PC-3 (cell line): ENCODE data around the gene SAFB2. TPM values are rescaled to one million over a fixed set of nuclear protein-coding genes. Genes with fewer than 3 reads are reported as not detected.

ENCODE experiments used
- ATAC-seq: fragments of 200-7000 bp; cut with Tn5 transposase; 2 replicates; pipeline ENCODE4 v1.9.1; 2020; ENCODE audit warnings: mild to moderate bottlenecking, moderate library complexity
- BruUV-seq: library from RNA; stranded (reverse); fragments of 400-500 nt; replicated peaks from 2 replicates; lab custom pipeline; 2021; lab: Mats Ljungman, UMichigan
- CTCF ChIA-PET: fragments of 300-600 bp; sonication (Branson Sonifier 250); formaldehyde crosslinking; loops from one replicate; lab custom pipeline; 2022; ENCODE audit warnings: antibody characterized with exemption; lab: Charles Lee
- POLR2A ChIA-PET: fragments of 300-600 bp; sonication (Branson Sonifier 250); formaldehyde crosslinking; loops from one replicate; lab custom pipeline; 2022; ENCODE audit warnings: antibody characterized with exemption; ENCODE audit not compliant: unreplicated experiment; lab: Charles Lee
- DNase-seq: peaks from one replicate; pipeline ENCODE4 v3.0.0-alpha.2; 2015
- H2AFZ ChIP-seq: fragments of 300-600 bp; sonication (generic); 2 replicates; pipeline ENCODE4 v1.6.0; 2016; ENCODE audit warnings: antibody characterized with exemption, low read length
- H3F3A ChIP-seq: fragments of 300-600 bp; sonication (generic); one replicate; pipeline ENCODE4 v1.6.0; 2017; ENCODE audit warnings: antibody characterized with exemption, low read length, control low read depth, mild to moderate bottlenecking; ENCODE audit not compliant: unreplicated experiment
- H3K27ac ChIP-seq: fragments of 300-600 bp; sonication (generic); 2 replicates; pipeline ENCODE4 v1.5.1; 2016; ENCODE audit warnings: mild to moderate bottlenecking, low read length
- H3K27me3 ChIP-seq: fragments of 300-600 bp; sonication (generic); 2 replicates; pipeline ENCODE4 v1.6.1; 2016; ENCODE audit warnings: low read length, mixed read lengths
- H3K36me3 ChIP-seq: fragments of 300-600 bp; sonication (generic); 2 replicates; pipeline ENCODE4 v1.6.1; 2016; ENCODE audit warnings: low read depth, mixed run types, low read length, mixed read lengths
- H3K4me1 ChIP-seq: fragments of 300-600 bp; sonication (generic); 2 replicates; pipeline ENCODE4 v1.5.1; 2016; ENCODE audit warnings: low read length; ENCODE audit not compliant: insufficient read depth
- H3K4me2 ChIP-seq: fragments of 300-600 bp; sonication (generic); 2 replicates; pipeline ENCODE4 v1.6.0; 2016; ENCODE audit warnings: low read length
- H3K4me3 ChIP-seq: fragments of 300-600 bp; sonication (generic); 2 replicates; pipeline ENCODE4 v1.5.1; 2016; ENCODE audit warnings: mild to moderate bottlenecking, low read length, mixed read lengths
- H3K79me2 ChIP-seq: fragments of 300-600 bp; sonication (generic); 2 replicates; pipeline ENCODE4 v1.6.1; 2017; ENCODE audit warnings: low read length, mixed read lengths
- H3K9ac ChIP-seq: fragments of 300-600 bp; sonication (generic); 2 replicates; pipeline ENCODE4 v1.6.0; 2016; ENCODE audit warnings: mild to moderate bottlenecking, low read length
- H3K9me2 ChIP-seq: fragments of 300-600 bp; sonication (generic); replicated peaks from 2 replicates; pipeline ENCODE4 v1.6.1; 2016; ENCODE audit warnings: mixed run types, low read length, mixed read lengths
- H3K9me3 ChIP-seq: fragments of 300-600 bp; sonication (generic); 2 replicates; pipeline ENCODE4 v1.6.1; 2016; ENCODE audit warnings: low read length, mixed read lengths
- H4K20me1 ChIP-seq: fragments of 300-600 bp; sonication (generic); 2 replicates; pipeline ENCODE4 v1.6.1; 2016; ENCODE audit warnings: low read length, mixed read lengths
- EZH2 ChIP-seq: fragments of 300-600 bp; sonication (generic); IDR thresholded peaks from one replicate; pipeline ENCODE4 v1.6.1; 2017; ENCODE audit warnings: antibody characterized with exemption, mild to moderate bottlenecking, low read length; ENCODE audit not compliant: unreplicated experiment
- EZH2phosphoT487 ChIP-seq: fragments of 300-600 bp; sonication (generic); IDR thresholded peaks from 2 replicates; pipeline ENCODE4 v1.6.1; 2018; ENCODE audit warnings: mild to moderate bottlenecking, antibody characterized with exemption, low read length, borderline replicate concordance
- intact Hi-C: fragments of 100-400 bp; cut with micrococcal nuclease; formaldehyde crosslinking; loops from 2 replicates; pipeline ENCODE4 v1.9.0; 2023
- total RNA-seq: library from RNA; depleted of rRNA; stranded (reverse); fragments of >200 nt; gene quantifications from 2 replicates; pipeline ENCODE4 v1.2.3, GENCODE V29; 2014
- TF ChIP-seq, protein P1 (sequence below): fragments of 300-600 bp; sonication (generic); conservative IDR thresholded peaks from 2 replicates; pipeline ENCODE4 v1.5.1; 2017; ENCODE audit warnings: antibody characterized with exemption, low read depth, mild to moderate bottlenecking, low read length

SAFB2 gene
- total RNA-seq, 1 experiment from 2014 or later = 77.5 TPM

DNA sequence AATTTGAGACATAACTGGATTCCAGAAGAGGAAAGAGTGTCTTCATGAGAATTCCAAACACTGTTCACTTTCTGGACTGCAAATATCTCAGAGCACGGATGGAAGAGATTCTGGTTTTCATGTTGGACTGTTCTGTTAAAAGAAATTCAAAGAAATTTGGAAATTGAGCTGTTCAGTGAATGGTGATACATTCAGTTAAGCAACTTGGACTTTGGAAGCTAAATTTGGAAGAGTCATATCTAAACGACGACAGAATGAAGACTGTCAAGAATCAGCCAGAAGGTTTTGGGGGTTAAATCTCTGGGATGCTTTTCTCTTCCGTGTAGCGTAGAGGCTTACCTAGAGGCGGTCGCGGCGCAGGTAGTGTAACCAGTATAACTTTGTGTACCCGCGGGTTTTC is 25.9 kb upstream of the SAFB2 start:
- Histone ChIP-seq H3K9me2 (no peaks in the 10 kb centered on the region), H3F3A (no peaks in the 10 kb centered on the region), H3K27ac (no peak overlapping the region), H3K79me2 (peaks cover 42% of the 10 kb centered on the region), H3K36me3 (peaks cover 89% of the 10 kb centered on the region), H4K20me1 (peaks cover 27% of the 10 kb centered on the region), H3K9me3 (no peaks in the 10 kb centered on the region), H3K9ac (no peak overlapping the region), H3K4me1 (no peaks in the 10 kb centered on the region), H3K27me3 (no peaks in the 10 kb centered on the region), H3K4me3 (no peak overlapping the region), H3K4me2 (no peak overlapping the region), H2AFZ (no peak overlapping the region)
- CTCF ChIA-PET = no interaction called here
- ATAC-seq (no peak), DNase-seq (no peak)
- intact Hi-C loops = no loop called here
- no TSS peak for BruUV-seq
- POLR2A ChIA-PET = no interaction called here
- TF ChIP-seq EZH2phosphoT487 = no peak
- TF ChIP-seq, protein P1, sequence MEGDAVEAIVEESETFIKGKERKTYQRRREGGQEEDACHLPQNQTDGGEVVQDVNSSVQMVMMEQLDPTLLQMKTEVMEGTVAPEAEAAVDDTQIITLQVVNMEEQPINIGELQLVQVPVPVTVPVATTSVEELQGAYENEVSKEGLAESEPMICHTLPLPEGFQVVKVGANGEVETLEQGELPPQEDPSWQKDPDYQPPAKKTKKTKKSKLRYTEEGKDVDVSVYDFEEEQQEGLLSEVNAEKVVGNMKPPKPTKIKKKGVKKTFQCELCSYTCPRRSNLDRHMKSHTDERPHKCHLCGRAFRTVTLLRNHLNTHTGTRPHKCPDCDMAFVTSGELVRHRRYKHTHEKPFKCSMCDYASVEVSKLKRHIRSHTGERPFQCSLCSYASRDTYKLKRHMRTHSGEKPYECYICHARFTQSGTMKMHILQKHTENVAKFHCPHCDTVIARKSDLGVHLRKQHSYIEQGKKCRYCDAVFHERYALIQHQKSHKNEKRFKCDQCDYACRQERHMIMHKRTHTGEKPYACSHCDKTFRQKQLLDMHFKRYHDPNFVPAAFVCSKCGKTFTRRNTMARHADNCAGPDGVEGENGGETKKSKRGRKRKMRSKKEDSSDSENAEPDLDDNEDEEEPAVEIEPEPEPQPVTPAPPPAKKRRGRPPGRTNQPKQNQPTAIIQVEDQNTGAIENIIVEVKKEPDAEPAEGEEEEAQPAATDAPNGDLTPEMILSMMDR = no peak
- no peak for TF ChIP-seq EZH2

DNA sequence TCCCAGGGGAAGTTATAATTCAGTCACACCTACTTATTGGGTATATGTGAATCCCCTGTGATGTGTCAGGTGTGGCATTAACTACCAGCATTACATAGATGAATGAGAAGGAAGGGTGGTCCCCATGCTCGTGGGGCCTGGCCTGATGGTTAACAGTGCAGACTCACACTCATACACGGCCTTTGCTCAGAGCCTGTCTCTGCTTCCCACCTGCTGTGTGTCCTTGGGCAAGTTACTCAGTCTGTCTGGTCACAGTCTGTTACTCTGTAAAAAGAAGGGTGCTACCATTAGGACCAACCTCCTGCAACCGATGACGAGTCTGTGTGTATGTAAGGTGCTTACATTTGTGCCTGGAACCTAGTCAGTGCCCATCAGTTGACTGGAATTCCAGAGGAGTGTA is 24.1 kb upstream of the SAFB2 start:
- Histone ChIP-seq H3K27ac (no peak overlapping the region), H3K27me3 (no peaks in the 10 kb centered on the region), H3K9me3 (no peaks in the 10 kb centered on the region), H3F3A (no peaks in the 10 kb centered on the region), H3K9me2 (no peaks in the 10 kb centered on the region), H3K79me2 (peaks cover 60% of the 10 kb centered on the region), H3K9ac (no peak overlapping the region), H3K36me3 (peaks cover 89% of the 10 kb centered on the region), H2AFZ (no peak overlapping the region), H3K4me2 (no peak overlapping the region), H3K4me1 (no peaks in the 10 kb centered on the region), H4K20me1 (peaks cover 42% of the 10 kb centered on the region), H3K4me3 (no peak overlapping the region)
- ChIA-PET CTCF (no interaction called here), POLR2A (no interaction called here)
- TF ChIP-seq EZH2 = no peak
- TF ChIP-seq, protein P1 = no peak
- TF ChIP-seq EZH2phosphoT487 = no peak
- intact Hi-C loops = no loop called here
- DNase-seq (no peak), ATAC-seq (no peak)
- no TSS peak for BruUV-seq

DNA sequence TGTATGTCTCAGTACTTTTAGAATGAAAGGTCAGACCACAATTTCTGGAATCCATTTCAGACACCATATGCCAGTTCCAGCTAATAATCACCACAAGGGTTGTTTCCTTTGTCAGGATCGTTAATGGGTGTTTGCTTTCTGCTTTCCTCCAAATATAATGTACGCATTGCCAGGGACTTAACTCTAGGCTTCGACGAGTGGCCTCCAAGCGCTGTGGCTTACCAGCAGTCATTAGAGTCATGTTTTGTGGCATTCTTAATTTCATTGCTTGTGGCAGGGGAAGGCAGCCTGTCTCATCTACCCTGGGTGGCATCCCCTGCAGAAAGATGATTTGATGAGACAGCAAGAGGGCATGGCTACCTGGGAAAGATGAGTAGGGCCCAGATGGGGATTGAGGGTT is 22.8 kb upstream of the SAFB2 start:
- BruUV-seq = no TSS peak
- Histone ChIP-seq H3K4me2 (no peak overlapping the region), H3K27ac (no peak overlapping the region), H3K9me3 (no peaks in the 10 kb centered on the region), H3K4me3 (no peak overlapping the region), H4K20me1 (peaks cover 49% of the 10 kb centered on the region), H2AFZ (no peak overlapping the region), H3K9me2 (no peaks in the 10 kb centered on the region), H3K4me1 (no peaks in the 10 kb centered on the region), H3K9ac (no peak overlapping the region), H3K36me3 (peaks cover 82% of the 10 kb centered on the region), H3F3A (no peaks in the 10 kb centered on the region), H3K79me2 (peaks cover 73% of the 10 kb centered on the region), H3K27me3 (no peaks in the 10 kb centered on the region)
- intact Hi-C loops = no loop called here
- CTCF ChIA-PET = no interaction called here
- no peak for ATAC-seq
- TF ChIP-seq EZH2 (no peak), EZH2phosphoT487 (no peak)
- TF ChIP-seq, protein P1 = no peak
- no peak for DNase-seq
- POLR2A ChIA-PET = no interaction called here
